ENCODE data around the gene KSR1.

DNA sequence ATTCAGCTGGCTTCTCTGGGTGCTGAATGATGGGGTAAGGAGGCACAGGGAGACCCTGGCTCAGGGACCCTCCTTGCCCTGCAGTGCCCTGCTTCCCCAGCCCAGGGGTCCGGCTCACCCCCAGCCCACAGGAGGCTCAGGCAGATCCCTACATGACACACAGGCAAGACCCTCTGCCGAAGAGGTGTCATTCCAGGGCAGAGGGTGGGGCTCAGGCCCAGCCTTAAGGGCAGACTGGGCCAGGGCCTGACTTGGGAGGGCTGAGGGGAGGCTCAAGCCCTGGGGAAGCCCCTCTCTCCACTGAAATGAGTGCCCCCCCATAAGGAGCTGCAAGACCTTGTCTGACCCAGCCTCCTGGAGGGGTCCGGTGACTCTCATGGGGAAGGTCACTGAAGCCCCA, 30.3 kb upstream of the KSR1 start:
- TF ChIP-seq, protein P1, sequence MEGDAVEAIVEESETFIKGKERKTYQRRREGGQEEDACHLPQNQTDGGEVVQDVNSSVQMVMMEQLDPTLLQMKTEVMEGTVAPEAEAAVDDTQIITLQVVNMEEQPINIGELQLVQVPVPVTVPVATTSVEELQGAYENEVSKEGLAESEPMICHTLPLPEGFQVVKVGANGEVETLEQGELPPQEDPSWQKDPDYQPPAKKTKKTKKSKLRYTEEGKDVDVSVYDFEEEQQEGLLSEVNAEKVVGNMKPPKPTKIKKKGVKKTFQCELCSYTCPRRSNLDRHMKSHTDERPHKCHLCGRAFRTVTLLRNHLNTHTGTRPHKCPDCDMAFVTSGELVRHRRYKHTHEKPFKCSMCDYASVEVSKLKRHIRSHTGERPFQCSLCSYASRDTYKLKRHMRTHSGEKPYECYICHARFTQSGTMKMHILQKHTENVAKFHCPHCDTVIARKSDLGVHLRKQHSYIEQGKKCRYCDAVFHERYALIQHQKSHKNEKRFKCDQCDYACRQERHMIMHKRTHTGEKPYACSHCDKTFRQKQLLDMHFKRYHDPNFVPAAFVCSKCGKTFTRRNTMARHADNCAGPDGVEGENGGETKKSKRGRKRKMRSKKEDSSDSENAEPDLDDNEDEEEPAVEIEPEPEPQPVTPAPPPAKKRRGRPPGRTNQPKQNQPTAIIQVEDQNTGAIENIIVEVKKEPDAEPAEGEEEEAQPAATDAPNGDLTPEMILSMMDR (IDR thresholded peaks at IDR 0.05), result no peak
- TF ChIP-seq REST (IDR thresholded peaks at IDR 0.05; ENCODE audit: insufficient read depth in 1 of 2, low read depth in 2 of 2, low read length in 1 of 2), result no peak
- no peak for TF ChIP-seq POLR2AphosphoS5 (IDR thresholded peaks at IDR 0.05; ENCODE audit: low read depth, low read length)
- no peak for TF ChIP-seq TCF7L2 (IDR thresholded peaks at IDR 0.05; ENCODE audit: low read depth, low read length)
- no peak for TF ChIP-seq SIN3A (IDR thresholded peaks at IDR 0.05; ENCODE audit: borderline replicate concordance, insufficient read depth, low read depth, low read length)

Data from Panc1 (cell line).